Measurements from ENCODE around the gene HEPN1.

HEPN1 gene

GRCh38 chr11:124892750-124893454, 26.1 kb upstream of the HEPN1 start:
- ATAC-seq (no peak), DNase-seq (ENCODE audit: low spot score in 2 of 2) (peak in 1 of 2 donors; percentile 32)
- Mint-ChIP-seq H3K4me1 (peaks cover 6% of the 10 kb centered on the region), H3K9me3 (no peaks in the 10 kb centered on the region), H3K36me3 (no peaks in the 10 kb centered on the region), H3K4me3 (no peak overlapping the region), H3K27ac (no peak overlapping the region)

- Mint-ChIP-seq H3K4me1 (peaks cover 6% of the 10 kb centered on the region), H3K36me3 (no peaks in the 10 kb centered on the region), H3K4me3 (no peak overlapping the region), H3K9me3 (no peaks in the 10 kb centered on the region), H3K27ac (no peak overlapping the region)
- DNase-seq (ENCODE audit: low spot score in 2 of 2) (peak in 1 of 2 donors; percentile 37), ATAC-seq (no peak)
Observed at GRCh38 chr11:124893781-124894401, 25.2 kb upstream of the HEPN1 start.

- Mint-ChIP-seq H3K4me3 (no peak overlapping the region), H3K27ac (no peak overlapping the region), H3K4me1 (peaks cover 6% of the 10 kb centered on the region), H3K9me3 (no peaks in the 10 kb centered on the region), H3K36me3 (no peaks in the 10 kb centered on the region)
- no peak for DNase-seq (ENCODE audit: low spot score in 2 of 2)
- no peak for ATAC-seq
Observed at GRCh38 chr11:124894606-124895430, 24.2 kb upstream of the HEPN1 start.

- Mint-ChIP-seq H3K36me3 (no peaks in the 10 kb centered on the region), H3K4me1 (peaks cover 6% of the 10 kb centered on the region), H3K9me3 (no peaks in the 10 kb centered on the region), H3K4me3 (no peak overlapping the region), H3K27ac (no peak overlapping the region)
- ATAC-seq: no peak
- DNase-seq (ENCODE audit: low spot score in 2 of 2): no peak
Observed at GRCh38 chr11:124895471-124895971, 23.5 kb upstream of the HEPN1 start.

- peak in 1 of 2 donors; percentile 39 for DNase-seq (ENCODE audit: low spot score in 2 of 2)
- Mint-ChIP-seq H3K9me3 (no peaks in the 10 kb centered on the region), H3K36me3 (no peaks in the 10 kb centered on the region), H3K4me1 (peaks cover 6% of the 10 kb centered on the region), H3K4me3 (no peak overlapping the region), H3K27ac (no peak overlapping the region)
- ATAC-seq: no peak
Observed at GRCh38 chr11:124896071-124896750, 22.8 kb upstream of the HEPN1 start.

GRCh38 chr11:124896821-124897391, 22.1 kb upstream of the HEPN1 start:
- Mint-ChIP-seq H3K4me3 (no peak overlapping the region), H3K4me1 (peaks cover 6% of the 10 kb centered on the region), H3K9me3 (no peaks in the 10 kb centered on the region), H3K36me3 (no peaks in the 10 kb centered on the region), H3K27ac (no peak overlapping the region)
- peak in 1 of 2 donors; percentile 37 for DNase-seq (ENCODE audit: low spot score in 2 of 2)
- no peak for ATAC-seq

GRCh38 chr11:124897674-124898262, 21.3 kb upstream of the HEPN1 start, which contains the start of gene ROBO4:
ROBO4 (minus strand) TSS chr11:124897865; CDS start chr11:124897795, 70 bp downstream.
- H3K27ac Mint-ChIP-seq: no peak within 1 kb of the TSS
- ATAC-seq: peak; percentile 6

GRCh38 chr11:124898263-124898680, 20.8 kb upstream of the HEPN1 start:
- Mint-ChIP-seq H3K36me3 (no peaks in the 10 kb centered on the region), H3K4me3 (no peak overlapping the region), H3K27ac (no peak overlapping the region), H3K9me3 (no peaks in the 10 kb centered on the region), H3K4me1 (peaks cover 6% of the 10 kb centered on the region)
- DNase-seq (ENCODE audit: low spot score in 2 of 2) (peak in 1 of 2 donors; percentile 38), ATAC-seq (no peak)

More at GRCh38 chr11:124897674-124898262, 21.3 kb upstream of the HEPN1 start, which contains the start of gene ROBO4:
- H3K4me1 Mint-ChIP-seq: peaks cover 6% of the 10 kb centered on the region
- DNase-seq (ENCODE audit: low spot score in 2 of 2): peak in 1 of 2 donors; percentile 41
- H3K9me3 Mint-ChIP-seq: no peaks in the 10 kb centered on the region
- H3K4me3 Mint-ChIP-seq: no peak within 1 kb of the TSS
- no peaks in the 10 kb centered on the region for H3K36me3 Mint-ChIP-seq

GRCh38 chr11:124898711-124899110, 20.3 kb upstream of the HEPN1 start:
- Mint-ChIP-seq H3K4me3 (no peak overlapping the region), H3K27ac (no peak overlapping the region), H3K4me1 (peaks cover 6% of the 10 kb centered on the region), H3K9me3 (no peaks in the 10 kb centered on the region), H3K36me3 (no peaks in the 10 kb centered on the region)
- ATAC-seq (no peak), DNase-seq (ENCODE audit: low spot score in 2 of 2) (peak in 1 of 2 donors; percentile 29)

- no peak for ATAC-seq
Observed at GRCh38 chr11:124899383-124900145, 19.5 kb upstream of the HEPN1 start.

GRCh38 chr11:124900464-124900863, 18.6 kb upstream of the HEPN1 start:
- ATAC-seq (no peak), DNase-seq (ENCODE audit: low spot score in 2 of 2) (no peak)
- Mint-ChIP-seq H3K9me3 (no peaks in the 10 kb centered on the region), H3K4me3 (no peak overlapping the region), H3K4me1 (peaks cover 6% of the 10 kb centered on the region), H3K36me3 (no peaks in the 10 kb centered on the region), H3K27ac (no peak overlapping the region)

More at GRCh38 chr11:124899383-124900145, 19.5 kb upstream of the HEPN1 start:
- H3K4me3 Mint-ChIP-seq: no peak overlapping the region
- H3K4me1 Mint-ChIP-seq: peaks cover 6% of the 10 kb centered on the region
- H3K36me3 Mint-ChIP-seq: no peaks in the 10 kb centered on the region
- DNase-seq (ENCODE audit: low spot score in 2 of 2): peak in 1 of 2 donors; percentile 10
- no peaks in the 10 kb centered on the region for H3K9me3 Mint-ChIP-seq
- H3K27ac Mint-ChIP-seq: no peak overlapping the region

- Mint-ChIP-seq H3K27ac (no peak overlapping the region), H3K4me3 (no peak overlapping the region), H3K9me3 (no peaks in the 10 kb centered on the region), H3K36me3 (no peaks in the 10 kb centered on the region), H3K4me1 (peaks cover under 1% of the 10 kb centered on the region)
- ATAC-seq (no peak), DNase-seq (ENCODE audit: low spot score in 2 of 2) (no peak)
Observed at GRCh38 chr11:124902616-124903015, 16.4 kb upstream of the HEPN1 start.

- ATAC-seq: no peak
- Mint-ChIP-seq H3K27ac (no peak overlapping the region), H3K9me3 (no peaks in the 10 kb centered on the region), H3K36me3 (no peaks in the 10 kb centered on the region), H3K4me1 (no peaks in the 10 kb centered on the region), H3K4me3 (no peak overlapping the region)
- DNase-seq (ENCODE audit: low spot score in 2 of 2): no peak
Observed at GRCh38 chr11:124915541-124916369, 3.3 kb upstream of the HEPN1 start.
